MM.1S (cell line): ENCODE results near the gene WDFY1.

Experiments
- EZH2phosphoT487 ChIP-seq: fragments of 300-600 bp; sonication (generic); IDR thresholded peaks from 2 replicates; pipeline ENCODE4 v1.6.1; 2018; ENCODE audit warnings: antibody characterized with exemption, low read length
- TF ChIP-seq, protein P1 (sequence below): fragments of 300-600 bp; sonication (generic); IDR thresholded peaks from 2 replicates; pipeline ENCODE4 v1.5.1; 2016; ENCODE audit warnings: antibody characterized with exemption, low read length, mixed read lengths

DNA sequence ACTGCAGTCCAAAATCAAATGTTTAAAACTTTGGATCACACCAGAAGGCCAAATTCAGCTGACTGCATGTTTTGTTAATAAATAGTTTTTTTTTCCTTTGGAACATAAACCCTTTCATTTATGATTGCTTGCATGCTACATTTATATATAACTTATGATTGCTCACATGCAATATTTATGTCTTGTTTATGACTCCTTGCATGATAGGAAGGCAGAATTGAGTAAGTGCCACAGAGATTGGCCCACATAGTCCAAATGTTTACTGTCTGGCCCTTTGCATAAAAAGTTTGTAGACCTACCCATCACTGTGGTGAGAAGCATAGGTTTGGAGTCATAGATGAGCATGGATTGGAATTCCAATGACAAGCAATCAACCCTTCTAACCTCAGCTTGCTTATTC is 30.8 kb downstream of the WDFY1 start:
- TF ChIP-seq, protein P1, sequence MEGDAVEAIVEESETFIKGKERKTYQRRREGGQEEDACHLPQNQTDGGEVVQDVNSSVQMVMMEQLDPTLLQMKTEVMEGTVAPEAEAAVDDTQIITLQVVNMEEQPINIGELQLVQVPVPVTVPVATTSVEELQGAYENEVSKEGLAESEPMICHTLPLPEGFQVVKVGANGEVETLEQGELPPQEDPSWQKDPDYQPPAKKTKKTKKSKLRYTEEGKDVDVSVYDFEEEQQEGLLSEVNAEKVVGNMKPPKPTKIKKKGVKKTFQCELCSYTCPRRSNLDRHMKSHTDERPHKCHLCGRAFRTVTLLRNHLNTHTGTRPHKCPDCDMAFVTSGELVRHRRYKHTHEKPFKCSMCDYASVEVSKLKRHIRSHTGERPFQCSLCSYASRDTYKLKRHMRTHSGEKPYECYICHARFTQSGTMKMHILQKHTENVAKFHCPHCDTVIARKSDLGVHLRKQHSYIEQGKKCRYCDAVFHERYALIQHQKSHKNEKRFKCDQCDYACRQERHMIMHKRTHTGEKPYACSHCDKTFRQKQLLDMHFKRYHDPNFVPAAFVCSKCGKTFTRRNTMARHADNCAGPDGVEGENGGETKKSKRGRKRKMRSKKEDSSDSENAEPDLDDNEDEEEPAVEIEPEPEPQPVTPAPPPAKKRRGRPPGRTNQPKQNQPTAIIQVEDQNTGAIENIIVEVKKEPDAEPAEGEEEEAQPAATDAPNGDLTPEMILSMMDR, result no peak
- no peak for TF ChIP-seq EZH2phosphoT487
